Mucosa of descending colon (tissue), 3 donors: ENCODE data around the gene TRAF5. TPM values are rescaled to one million over a fixed set of nuclear protein-coding genes. Genes with fewer than 3 reads are reported as not detected.
A peak's percentile ranks its signal among the peaks of the same experiment; 100 is the strongest.

Experiments used
- ATAC-seq: fragments of 200-7000 bp; cut with Tn5 transposase; one replicate; pipeline ENCODE4 v1.9.1; 2020; ENCODE audit warnings: mild to moderate bottlenecking, moderate library complexity
- DNase-seq, 3 donors: peaks; one replicate each; pipeline ENCODE4 v3.0.0-alpha.2; 2020
- H3K36me3 ChIP-seq: fragments of 200-600 bp; one replicate; pipeline ENCODE4 v1.8.0; 2021; ENCODE audit warnings: low read depth, mild to moderate bottlenecking
- H3K4me1 ChIP-seq: fragments of 200-600 bp; one replicate; pipeline ENCODE4 v1.8.0; 2021; ENCODE audit warnings: low read depth, mild to moderate bottlenecking
- H3K4me3 ChIP-seq: fragments of 200-600 bp; one replicate; pipeline ENCODE4 v1.8.0; 2021; ENCODE audit warnings: mild to moderate bottlenecking
- H3K9me3 ChIP-seq: fragments of 200-600 bp; one replicate; pipeline ENCODE4 v1.8.0; 2021; ENCODE audit warnings: mild to moderate bottlenecking
- CTCF ChIP-seq: fragments of 200-600 bp; IDR thresholded peaks from one replicate; pipeline ENCODE4 v1.8.0; 2022; ENCODE audit warnings: antibody characterized with exemption, mild to moderate bottlenecking
- intact Hi-C, 2 donors: fragments of 100-400 bp; cut with DNase I in 1 of 2; cut with micrococcal nuclease in 1 of 2; formaldehyde crosslinking; loops; one replicate each; pipeline versions ENCODE4 v1.11.0 to v1.11.1; 2022; cut with DNase I, micrococcal nuclease
- total RNA-seq, 3 donors: library from RNA; stranded (reverse); fragmentation: NEBNext Ultra II Directional in 2 of 3; extraction: Animal tissue kit (Norgen Biotek cat#: 25700) in 2 of 3; gene quantifications; one replicate each; pipeline versions ENCODE4 v1.2.1 to v1.2.4, GENCODE V29; 2021 to 2023
- donor health status: DM: no; HTN: no; CAD: no; lungs with moderate emphysema.
- donor health status: DM: no; HTN: no; CAD: no.
- donor health status: DM: no; HTN: yes; CAD: no.

Gene TRAF5
- total RNA-seq, 3 donors from 2014 or later: 19.4 to 28.5 (median 23.9) TPM

GRCh38 chr1:211377539-211378450, 51.2 kb downstream of the TRAF5 start:
- intact Hi-C loops: no loop called here
- Histone ChIP-seq H3K36me3 (no peaks in the 10 kb centered on the region), H3K4me1 (no peaks in the 10 kb centered on the region), H3K9me3 (no peaks in the 10 kb centered on the region), H3K4me3 (no peak overlapping the region)
- TF ChIP-seq CTCF: no peak
- no peak for DNase-seq
- no peak for ATAC-seq

- no peak for TF ChIP-seq CTCF
- DNase-seq (no peak), ATAC-seq (no peak)
- Histone ChIP-seq H3K9me3 (no peaks in the 10 kb centered on the region), H3K4me1 (peaks cover 6% of the 10 kb centered on the region), H3K36me3 (no peaks in the 10 kb centered on the region), H3K4me3 (no peak overlapping the region)
- intact Hi-C loops: no loop called here
Observed at GRCh38 chr1:211378844-211379243, 52.2 kb downstream of the TRAF5 start.

- H3K4me1 ChIP-seq: peaks cover 6% of the 10 kb centered on the region
- H3K4me3 ChIP-seq: no peak overlapping the region
- no peak for TF ChIP-seq CTCF
- intact Hi-C loops: no loop called here
- DNase-seq: no peak
- no peak for ATAC-seq
- H3K36me3 ChIP-seq: no peaks in the 10 kb centered on the region
- no peaks in the 10 kb centered on the region for H3K9me3 ChIP-seq
Observed at GRCh38 chr1:211379446-211379845, 52.8 kb downstream of the TRAF5 start.

- Histone ChIP-seq H3K4me1 (peaks cover 6% of the 10 kb centered on the region), H3K9me3 (no peaks in the 10 kb centered on the region), H3K36me3 (no peaks in the 10 kb centered on the region), H3K4me3 (no peak overlapping the region)
- ATAC-seq: no peak
- no peak for TF ChIP-seq CTCF
- no peak for DNase-seq
- intact Hi-C loops: no loop called here
Observed at GRCh38 chr1:211381481-211382181, 55.0 kb downstream of the TRAF5 start.

GRCh38 chr1:211382182-211382713, 55.6 kb downstream of the TRAF5 start:
- intact Hi-C loops: no loop called here
- H3K4me3 ChIP-seq: peak overlapping the region; percentile 14
- no peak for TF ChIP-seq CTCF
- H3K9me3 ChIP-seq: no peaks in the 10 kb centered on the region
- peaks cover 6% of the 10 kb centered on the region for H3K4me1 ChIP-seq
- no peak for DNase-seq
- no peak for ATAC-seq
- no peaks in the 10 kb centered on the region for H3K36me3 ChIP-seq
